NCI-H2196 treated with DMSO at 0.1 percent for 48 hours (cell line): ENCODE data around the gene CERS6.
"Not testable (repeated sequence)": the region's sequence is repeated elsewhere in the genome, so short reads cannot be mapped to it uniquely, and the experiment has no call there.

Experiments used
- DNase-seq: peaks from one replicate; lab custom pipeline; 2025; ENCODE audit not compliant: unreplicated experiment; lab: John Stamatoyannopoulos, UW

CERS6 gene

DNA sequence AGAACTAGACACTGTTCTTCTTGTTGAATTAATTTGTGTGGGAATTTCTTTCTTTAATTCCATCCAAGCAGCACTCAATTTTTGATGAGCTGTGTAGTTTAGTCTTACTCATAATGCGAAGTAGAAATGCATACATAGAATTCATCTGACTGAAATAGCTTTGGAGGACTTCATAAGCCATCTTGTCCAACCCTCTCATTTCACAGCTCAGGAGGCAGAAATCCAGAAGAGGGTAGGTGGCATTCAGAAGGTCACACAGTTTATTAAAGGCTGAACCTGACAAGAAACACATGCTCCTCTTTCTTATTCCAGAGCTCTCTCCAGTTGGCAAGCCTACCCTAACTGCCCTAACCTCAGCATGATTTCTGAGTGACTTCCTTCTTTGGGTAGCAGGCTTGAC is 177.1 kb downstream of the CERS6 start:
- no peak for DNase-seq

- no peak for DNase-seq
Measured at GRCh38 chr2:168633895-168634294, 177.8 kb downstream of the CERS6 start.

- no peak for DNase-seq
Measured at GRCh38 chr2:168635065-168635577, 179.0 kb downstream of the CERS6 start.

GRCh38 chr2:168639018-168639417 is 182.9 kb downstream of the CERS6 start:
- no peak for DNase-seq

DNA sequence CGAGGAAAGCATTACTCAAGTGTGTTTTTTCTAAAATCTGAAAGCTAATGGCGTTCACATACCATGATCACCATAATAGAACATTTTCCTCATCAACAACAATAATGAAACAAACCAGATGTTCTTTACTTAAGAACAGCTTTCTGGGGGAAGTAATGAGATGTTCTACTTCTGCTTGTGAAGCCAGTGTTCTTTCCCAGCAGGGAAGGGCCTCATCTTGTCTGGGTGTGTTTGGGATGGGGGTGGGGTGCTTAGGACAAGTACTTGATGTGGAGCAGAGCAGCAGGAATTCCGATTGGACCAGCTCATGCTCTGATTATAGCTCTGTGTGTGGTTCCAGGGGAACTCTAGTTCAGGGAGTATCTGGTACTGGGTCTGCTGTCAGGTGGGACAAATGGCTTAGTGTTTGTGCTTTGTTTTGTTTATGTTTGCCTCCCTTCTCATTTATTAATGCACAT is 183.4 kb downstream of the CERS6 start:
- no peak for DNase-seq

GRCh38 chr2:168640039-168640438 is 184.0 kb downstream of the CERS6 start:
- DNase-seq: no peak

DNA sequence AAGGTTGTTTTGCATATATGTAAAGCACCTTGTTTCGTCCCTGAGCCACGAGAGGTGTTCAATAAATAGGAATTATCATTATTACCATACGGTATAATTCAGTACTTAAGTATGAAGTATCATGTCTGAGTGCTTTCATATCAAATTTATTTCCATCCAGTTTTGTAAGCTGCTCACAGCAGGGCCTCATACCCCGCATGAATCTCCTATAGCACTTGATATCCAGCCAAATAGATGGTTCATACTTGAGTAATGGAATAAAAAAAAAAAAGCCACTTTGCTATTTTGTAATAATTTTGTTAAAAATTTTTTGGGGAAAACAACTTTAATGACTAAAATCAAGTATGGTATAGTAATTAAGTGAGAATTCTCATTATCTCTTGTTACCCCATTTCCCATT is 185.6 kb downstream of the CERS6 start:
- no peak for DNase-seq

- no peak for DNase-seq
Measured at GRCh38 chr2:168642873-168643272, 186.8 kb downstream of the CERS6 start.

DNA sequence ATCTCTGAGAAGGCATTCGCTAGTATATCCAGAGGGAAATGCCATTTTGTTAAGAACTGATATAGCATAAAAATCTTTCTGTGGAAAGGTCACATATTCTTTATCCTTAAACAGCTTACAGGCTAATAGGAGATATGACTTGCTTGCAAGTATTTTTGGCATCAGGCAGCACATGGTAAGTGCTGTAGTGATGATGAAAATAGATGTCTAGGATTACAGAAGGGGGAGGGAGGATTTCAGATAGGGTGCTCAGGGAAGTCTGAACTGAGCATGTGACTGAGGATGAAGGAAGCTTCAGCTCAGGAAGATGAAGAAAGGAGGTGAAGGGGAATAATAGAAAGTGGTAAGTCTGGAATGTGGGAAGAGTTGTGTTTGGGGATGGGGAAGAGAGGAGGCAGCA is 187.9 kb downstream of the CERS6 start:
- no peak for DNase-seq

- no peak for DNase-seq
Measured at GRCh38 chr2:168645696-168646338, 189.7 kb downstream of the CERS6 start.

GRCh38 chr2:168649105-168649504 is 193.0 kb downstream of the CERS6 start:
- DNase-seq: no peak

DNA sequence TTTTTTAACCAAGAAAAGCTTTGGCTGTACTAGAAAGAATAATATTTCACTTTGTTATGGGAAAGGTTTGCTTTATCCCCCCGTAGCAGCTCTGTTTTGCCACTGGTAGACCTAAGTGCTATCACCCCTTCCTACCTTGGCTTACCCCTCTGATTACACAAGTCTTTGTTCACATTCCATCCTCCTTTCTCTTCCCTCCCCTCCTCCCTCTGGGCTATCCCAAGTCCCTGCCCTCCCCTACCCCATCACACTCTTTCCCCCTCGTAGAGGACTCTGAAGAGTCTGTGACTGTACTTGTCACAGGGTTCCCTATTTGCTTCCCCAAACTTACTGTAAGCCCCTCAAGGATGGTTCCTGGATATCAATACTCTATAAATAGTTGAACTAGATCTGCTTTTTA is 193.5 kb downstream of the CERS6 start:
- DNase-seq: no peak

DNA sequence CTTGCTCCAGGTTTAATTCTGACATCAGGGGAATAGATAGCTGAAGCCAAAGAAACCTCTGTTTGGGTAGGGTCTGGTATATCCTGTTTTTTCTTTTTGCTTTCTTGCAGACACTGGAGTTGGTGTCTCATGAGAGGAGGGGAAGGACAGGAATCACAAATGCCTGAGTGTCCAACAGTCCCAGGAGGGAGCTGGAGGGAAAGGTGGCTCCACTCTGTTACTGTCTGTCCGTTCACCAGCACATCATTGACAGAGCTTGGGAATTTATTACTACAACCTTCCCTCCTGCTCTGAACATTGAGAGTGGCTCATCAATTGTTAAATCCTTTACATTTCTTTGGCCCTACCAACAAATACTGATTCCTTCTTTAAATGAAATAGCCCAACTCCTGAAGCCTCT is 194.1 kb downstream of the CERS6 start:
- DNase-seq: no peak

DNA sequence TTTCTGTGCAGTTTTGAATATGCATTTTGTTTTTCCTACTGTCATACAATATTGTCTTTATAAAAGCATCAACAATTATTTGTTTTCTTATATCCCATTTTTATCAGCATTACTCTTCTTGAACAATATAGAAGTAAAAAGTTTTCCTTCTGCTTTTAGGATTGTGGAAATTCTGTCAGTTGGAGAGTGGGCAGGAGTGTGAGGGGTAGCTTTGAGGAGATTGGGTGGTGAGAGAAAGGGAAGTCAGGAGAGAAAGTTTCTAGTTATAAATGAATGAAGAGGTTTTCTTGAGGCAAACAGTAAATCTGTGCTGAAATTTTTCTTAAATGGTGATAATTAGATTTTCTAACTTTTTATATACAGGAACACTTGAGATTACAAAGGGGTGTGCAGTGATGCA is 194.7 kb downstream of the CERS6 start:
- DNase-seq: no peak

DNA sequence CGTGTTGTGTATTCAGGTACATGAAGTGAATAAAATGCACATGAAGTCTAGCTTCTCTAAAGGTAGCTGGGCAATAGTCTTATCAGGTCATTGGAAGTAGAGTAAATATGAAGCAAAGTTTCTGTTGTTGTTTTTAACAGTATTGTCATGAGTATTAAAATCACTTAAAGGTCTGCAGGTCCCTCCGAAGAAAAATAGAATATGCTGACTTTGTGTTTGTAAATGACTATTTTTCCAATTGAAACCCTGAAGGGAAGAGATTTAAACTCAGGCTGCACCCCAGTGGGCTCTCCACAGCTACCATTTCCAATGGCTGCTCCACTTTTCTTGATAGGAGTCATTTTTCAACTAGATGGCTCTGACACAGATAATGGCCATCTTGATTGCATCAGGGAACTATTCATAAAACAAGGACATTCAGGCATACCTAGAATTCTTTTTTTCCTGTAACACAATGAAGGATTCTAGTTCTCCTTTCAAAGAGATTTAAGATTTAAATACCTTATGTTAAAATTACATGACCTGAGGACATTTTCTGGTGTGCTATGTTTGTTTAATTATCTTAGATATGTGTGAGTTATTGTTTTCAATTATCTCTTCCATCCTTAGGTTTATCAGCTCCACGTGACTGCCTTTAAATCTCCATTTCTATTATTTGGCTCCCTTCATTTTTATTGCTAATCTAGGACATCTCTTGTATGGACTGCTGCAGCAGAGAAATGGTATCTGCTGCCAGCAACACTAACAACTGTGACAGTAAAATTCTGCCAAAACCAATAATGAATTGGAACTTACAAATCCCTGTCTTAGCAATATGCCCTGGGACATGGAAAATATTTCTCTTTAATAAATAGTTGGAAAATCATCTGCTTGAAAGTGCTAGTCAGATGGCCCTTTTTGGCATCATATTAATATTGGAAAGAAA is 197.2 kb downstream of the CERS6 start:
- DNase-seq: no peak

GRCh38 chr2:168654705-168655104 is 198.6 kb downstream of the CERS6 start:
- no peak for DNase-seq

DNA sequence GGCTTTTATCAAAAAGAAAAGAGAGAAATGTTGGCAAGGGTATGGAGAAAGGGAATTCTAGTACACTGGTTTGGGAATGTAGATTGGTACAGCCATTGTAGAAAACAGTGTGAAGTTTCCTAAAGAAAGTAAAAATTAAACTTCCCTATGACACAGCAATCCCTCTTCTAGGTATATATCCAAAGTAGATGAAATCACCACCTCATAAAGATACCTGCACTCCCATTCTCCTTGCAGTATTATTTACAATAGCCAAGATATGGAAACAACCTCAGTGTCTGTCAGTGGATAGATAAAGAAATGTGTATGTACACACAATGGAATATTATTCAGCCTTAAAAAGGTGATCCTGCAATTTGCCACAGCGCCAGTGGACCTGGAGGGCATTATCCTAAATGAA is 199.1 kb downstream of the CERS6 start:
- DNase-seq: no peak

DNA sequence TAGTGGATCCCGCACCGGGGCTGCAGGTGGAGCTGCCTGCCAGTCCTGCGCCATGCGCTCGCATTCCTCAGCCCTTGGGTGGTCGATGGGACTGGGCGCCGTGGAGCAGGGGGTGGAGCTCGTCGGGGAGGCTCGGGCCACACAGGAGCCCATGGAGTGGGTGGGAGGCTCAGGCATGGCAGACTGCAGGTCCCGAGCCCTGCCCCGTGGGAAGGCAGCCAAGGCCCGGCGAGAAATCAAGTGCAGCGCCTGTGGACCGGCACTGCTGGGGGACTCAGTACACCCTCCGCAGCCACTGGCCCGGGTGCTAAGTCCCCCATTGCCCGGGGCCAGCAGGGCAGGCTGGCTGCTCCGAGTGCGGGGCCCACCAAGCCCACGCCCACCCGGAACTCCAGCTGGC is 201.3 kb downstream of the CERS6 start:
- not testable (repeated sequence) for DNase-seq

GRCh38 chr2:168658706-168659105 is 202.6 kb downstream of the CERS6 start:
- no peak for DNase-seq

GRCh38 chr2:168660870-168661862 is 205.1 kb downstream of the CERS6 start:
- no peak for DNase-seq

DNA sequence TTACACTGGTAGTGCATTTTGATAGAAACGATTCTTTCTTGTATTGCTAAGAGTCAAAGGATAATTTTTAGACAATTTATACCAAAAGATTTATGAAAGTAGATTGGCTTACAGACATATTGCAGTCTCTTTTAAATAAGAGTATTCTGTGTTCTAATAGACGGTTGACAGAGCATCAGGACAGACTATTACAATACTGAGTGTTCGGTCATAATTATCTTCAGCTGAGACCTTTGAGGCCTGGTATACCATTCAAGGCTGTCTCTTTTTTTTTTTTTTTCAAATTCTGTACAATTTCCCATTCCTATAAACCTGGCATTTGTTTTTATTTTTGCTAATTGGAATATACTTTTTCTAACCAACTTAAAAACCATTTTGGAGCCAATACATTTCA is 205.8 kb downstream of the CERS6 start:
- DNase-seq: no peak
